NCI-H146 treated with DMSO at 0.1 percent for 48 hours (cell line): Measurements from ENCODE around the gene TADA2B.

Source experiments
- DNase-seq: peaks from one replicate; lab custom pipeline; 2025; ENCODE audit not compliant: unreplicated experiment; lab: John Stamatoyannopoulos, UW

Gene TADA2B

GRCh38 chr4:7055990-7056325 is 12.8 kb downstream of the TADA2B start:
- no peak for DNase-seq

DNA sequence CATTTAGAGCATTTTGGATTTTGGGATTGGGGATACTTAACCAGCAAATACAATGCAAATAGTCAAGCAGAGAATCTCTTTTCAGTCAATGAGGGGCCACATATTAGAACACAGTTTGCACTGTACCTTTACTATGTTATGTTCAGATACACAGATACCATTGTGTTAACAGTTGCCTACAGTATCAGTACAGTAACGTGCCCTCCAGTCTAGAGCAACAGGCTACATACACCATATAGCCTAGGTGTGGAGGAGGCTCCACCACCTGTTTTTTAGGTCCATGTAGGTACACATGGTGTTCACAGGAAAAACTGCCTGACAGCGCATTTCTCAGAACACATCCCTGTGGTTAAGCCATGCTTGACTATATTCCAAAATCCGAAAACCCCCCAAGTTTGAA is 15.6 kb downstream of the TADA2B start:
- no peak for DNase-seq

GRCh38 chr4:7059662-7060061 is 16.5 kb downstream of the TADA2B start:
- no peak for DNase-seq

- DNase-seq = no peak
Measured at GRCh38 chr4:7060346-7061150, 17.4 kb downstream of the TADA2B start.

DNA sequence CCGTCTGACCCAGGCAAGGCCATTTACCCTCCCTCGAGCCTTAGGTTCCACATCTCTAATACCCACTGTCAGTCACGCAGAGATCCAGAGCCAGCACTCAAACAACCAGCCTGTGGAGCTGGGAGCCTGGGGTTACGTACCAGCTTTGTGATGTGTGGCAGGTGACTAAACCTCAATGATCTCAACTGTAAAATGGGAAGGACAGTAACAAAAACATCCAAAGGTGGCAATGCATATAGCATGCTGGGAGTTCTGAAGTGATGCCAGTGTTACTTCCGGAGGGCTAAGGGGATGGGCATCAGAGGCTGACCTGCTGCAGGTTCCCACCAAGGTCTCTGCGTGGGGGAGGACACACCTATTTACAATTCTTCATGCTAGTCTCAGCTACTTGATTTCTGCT is 18.6 kb downstream of the TADA2B start:
- DNase-seq = no peak

DNA sequence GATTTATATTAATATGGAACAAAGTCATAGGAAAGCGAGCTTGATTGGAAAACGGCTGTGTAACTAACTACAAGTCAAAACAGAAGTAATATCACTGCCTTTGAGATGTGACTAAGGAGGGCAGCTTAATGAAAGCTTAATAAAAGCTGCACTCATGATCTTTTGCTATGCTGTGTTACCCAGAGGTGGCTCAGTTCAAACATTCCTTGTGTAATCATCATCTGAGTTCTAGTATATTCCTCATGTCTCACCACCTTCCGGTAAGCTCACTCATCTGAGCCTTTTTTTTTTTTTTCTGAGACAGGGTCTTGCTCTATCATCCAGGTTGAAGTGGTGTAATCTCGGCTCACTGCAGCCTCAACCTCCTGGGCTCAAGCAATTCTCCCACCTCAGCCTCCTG is 19.6 kb downstream of the TADA2B start:
- no peak for DNase-seq

GRCh38 chr4:7063362-7063761 is 20.2 kb downstream of the TADA2B start:
- no peak for DNase-seq

- no peak for DNase-seq
Measured at GRCh38 chr4:7066006-7066405, 22.8 kb downstream of the TADA2B start.

- no peak for DNase-seq
Measured at GRCh38 chr4:7066493-7066892, 23.3 kb downstream of the TADA2B start.

DNA sequence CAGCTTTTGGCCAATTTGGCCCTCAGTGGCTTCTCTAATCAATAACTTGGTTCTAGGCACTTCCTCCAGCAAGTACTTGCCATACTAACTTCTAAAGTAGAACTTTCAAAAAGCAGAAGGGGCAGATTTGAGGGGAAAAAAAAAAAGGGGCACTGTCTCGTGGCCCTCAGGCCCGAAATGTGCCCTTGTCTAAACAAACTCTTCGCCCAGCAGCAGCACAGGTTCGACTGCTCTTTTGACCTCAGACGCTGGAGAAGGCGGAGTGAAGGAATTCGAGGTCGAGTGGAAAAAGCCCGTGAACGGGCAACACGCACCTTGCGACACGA is 23.9 kb downstream of the TADA2B start:
- no peak for DNase-seq

- peak; percentile 98 for DNase-seq
Measured at GRCh38 chr4:7067452-7068278, 24.5 kb downstream of the TADA2B start, which contains the start of gene GRPEL1. TSS of gene GRPEL1 (minus strand) at chr4:7068064. CDS start at chr4:7068032, 32 bp downstream.

DNA sequence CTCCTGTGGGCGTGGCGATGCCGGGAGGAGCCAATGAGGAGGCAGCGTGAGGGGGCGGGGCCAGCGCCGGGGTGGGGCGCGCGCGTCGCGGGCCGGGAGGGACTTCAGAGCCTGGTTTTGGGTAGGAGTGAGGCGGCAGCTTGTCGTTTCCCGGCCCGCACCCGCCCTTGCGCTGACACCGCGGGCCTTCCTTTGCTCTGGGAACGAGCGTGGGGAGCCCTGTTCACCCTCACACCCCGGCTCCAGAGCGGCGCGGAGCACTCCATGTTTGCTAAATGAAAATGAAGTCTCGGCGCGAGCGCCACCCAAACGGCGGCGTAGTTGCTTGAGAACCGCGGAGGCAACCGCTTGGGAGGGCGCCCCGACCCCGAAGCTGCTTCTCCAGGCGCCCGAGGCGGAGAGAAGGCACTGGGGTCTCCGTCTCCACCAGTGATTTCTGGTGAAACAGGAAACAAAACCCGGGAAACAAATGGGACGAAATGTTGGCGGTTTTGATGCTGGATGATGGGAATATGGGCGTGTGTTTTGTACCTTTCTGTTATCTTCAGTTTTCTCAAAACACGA is 25.2 kb downstream of the TADA2B start:
- DNase-seq = no peak

- DNase-seq = no peak
Measured at GRCh38 chr4:7068883-7069282, 25.7 kb downstream of the TADA2B start.

DNA sequence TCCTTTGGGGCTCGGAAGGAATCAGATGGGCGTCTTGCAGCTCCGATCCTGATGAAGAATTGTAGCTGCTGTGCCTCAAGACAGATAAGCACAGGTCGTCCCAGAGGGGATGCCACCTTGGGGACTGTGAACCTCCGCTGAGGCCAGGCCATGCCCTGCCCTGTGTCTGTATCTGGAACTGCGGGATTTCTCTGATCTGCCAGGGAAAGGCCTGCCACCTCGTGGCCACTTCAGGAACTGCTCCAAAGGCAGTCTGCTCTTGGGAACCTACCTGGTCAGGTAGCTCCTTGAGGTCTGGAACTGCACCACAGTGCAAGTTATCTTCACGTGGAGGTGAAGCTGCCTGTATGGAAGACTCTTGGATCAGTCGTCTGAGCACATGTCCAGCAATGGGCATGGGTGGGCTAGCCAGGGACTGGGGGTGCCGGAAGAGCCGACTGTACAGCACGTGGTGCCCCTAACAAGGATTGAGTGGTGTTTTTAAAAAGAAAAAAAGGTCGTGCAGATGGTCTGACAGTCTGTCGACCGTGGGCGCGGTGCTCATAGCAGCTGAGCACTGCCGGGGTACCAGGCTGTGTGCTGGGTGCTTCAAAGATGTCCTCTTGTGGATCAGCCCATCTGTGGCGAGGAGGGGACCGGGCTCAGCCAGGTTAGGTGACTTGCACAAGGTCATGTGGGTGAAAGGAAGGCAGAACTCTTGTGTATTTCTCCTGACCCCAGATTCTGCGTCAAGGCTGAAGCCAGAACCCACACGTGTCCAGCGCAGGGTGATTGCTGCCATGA is 27.7 kb downstream of the TADA2B start:
- DNase-seq = peak; percentile 76

- DNase-seq = no peak
Measured at GRCh38 chr4:7073059-7073458, 29.9 kb downstream of the TADA2B start.

DNA sequence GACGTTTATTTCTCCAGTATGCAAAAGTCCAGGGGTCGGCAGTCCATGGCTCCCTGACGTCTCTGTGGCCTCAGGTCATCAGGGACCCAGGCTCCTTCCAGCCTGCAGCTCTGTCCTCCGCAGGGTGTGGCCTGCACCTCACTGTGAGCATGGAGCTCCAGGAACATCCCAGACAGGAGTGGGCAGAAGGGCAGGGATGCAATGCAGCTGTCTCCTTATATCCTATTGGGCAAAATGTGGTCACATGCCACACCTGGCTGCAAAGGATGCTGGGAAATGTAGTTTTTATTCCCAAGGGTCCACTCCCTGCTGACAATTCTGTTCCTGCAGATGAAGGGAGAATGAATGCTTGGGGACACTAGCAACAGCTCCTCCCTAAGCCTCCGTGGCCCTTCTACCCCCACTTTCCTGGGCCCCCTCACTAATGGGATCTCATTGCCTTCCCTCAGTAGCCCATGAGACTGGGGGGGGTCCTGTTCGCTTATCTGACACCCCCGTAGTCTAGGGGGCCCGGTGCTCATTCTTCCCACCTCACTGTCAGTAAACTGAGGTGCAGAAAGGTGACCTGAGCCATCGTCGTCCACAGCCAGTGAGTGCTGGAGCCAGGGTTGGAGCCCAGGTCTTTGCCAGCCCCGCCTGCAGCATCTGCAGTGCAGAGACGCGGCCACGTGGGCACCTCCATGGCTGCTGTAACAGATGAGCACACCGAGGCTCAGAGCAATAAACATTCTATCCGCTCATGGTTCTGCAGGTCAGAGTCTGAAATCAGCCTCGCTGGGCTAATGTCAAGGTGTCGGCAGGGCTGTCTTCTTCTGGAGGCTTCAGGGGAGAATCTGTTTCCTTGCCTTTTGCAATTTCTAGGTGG is 30.6 kb downstream of the TADA2B start:
- DNase-seq = no peak

DNA sequence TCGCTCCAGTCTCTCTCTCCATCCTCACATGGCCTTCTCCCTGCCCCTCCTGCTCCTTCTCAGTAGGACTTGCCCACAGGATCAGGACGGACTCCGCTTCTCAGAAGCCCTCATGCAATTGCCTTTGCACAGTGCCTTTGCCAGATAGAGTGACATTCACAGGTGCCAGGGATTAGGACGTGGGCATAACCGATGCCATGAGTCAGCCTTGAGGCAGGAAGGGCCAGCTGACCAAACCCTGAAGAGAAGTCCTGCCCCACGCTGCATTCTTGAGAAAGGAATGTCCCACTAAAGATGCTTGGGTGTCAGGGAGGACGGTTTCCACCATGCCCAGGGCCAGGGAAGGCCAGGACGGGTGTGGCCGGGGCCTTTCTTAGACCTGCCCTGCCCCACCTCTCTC is 31.3 kb downstream of the TADA2B start:
- DNase-seq = no peak

- DNase-seq = no peak
Measured at GRCh38 chr4:7075962-7076695, 33.0 kb downstream of the TADA2B start.

GRCh38 chr4:7076696-7077082 is 33.5 kb downstream of the TADA2B start:
- DNase-seq = no peak

- DNase-seq = no peak
Measured at GRCh38 chr4:7077371-7077770, 34.2 kb downstream of the TADA2B start.
